Upper lobe of left lung (tissue), 4 donors: ENCODE measurements around the gene SETD2.

Experiments
- EP300 ChIP-seq, 4 donors: sonication (generic); formaldehyde crosslinking; IDR thresholded peaks; one replicate each; pipeline ENCODE4 v1.5.1; 2017; ENCODE audit warnings: antibody characterized with exemption in 4 of 4, control low read depth in 2 of 4
- POLR2A ChIP-seq, 4 donors: fragments of 450-650 bp; IDR thresholded peaks; one replicate each; pipeline ENCODE4 v1.5.1; 2016 to 2017; ENCODE audit warnings: antibody characterized with exemption in 4 of 4, mild to moderate bottlenecking in 2 of 4
- POLR2AphosphoS5 ChIP-seq, 2 donors: sonication (generic); formaldehyde crosslinking; IDR thresholded peaks; one replicate each; pipeline ENCODE4 v1.5.1; 2017; ENCODE audit warnings: antibody characterized with exemption in 2 of 2
- TF ChIP-seq, protein P1 (sequence below), 6 experiments: fragments of 450-650 bp in 4 of 6; fragments of 200-600 bp in 2 of 6; sonication (generic) in 2 of 6; IDR thresholded peaks; one replicate each; pipeline ENCODE4 v1.5.1; 2016 to 2019; ENCODE audit warnings: antibody characterized with exemption in 6 of 6

DNA sequence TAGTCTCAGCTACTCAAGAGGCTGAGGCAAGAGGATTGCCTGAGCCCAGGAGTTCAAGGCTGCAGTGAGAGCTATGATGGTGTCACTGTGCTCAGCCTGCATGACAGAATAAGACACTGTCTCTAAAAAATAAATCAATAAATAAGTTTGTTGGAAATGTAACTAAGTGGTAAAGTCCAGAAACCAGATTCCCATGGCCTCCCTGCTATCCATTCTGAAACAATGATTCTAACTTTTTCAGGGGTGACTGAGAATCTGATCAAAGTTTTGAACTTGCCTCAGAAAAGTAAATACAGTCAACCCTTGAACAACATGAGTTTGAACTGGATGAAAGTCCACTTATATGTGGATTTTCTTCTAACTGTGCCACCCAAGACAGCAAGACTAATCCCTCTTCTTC lies 98.2 kb downstream of the SETD2 start:
- TF ChIP-seq, protein P1, sequence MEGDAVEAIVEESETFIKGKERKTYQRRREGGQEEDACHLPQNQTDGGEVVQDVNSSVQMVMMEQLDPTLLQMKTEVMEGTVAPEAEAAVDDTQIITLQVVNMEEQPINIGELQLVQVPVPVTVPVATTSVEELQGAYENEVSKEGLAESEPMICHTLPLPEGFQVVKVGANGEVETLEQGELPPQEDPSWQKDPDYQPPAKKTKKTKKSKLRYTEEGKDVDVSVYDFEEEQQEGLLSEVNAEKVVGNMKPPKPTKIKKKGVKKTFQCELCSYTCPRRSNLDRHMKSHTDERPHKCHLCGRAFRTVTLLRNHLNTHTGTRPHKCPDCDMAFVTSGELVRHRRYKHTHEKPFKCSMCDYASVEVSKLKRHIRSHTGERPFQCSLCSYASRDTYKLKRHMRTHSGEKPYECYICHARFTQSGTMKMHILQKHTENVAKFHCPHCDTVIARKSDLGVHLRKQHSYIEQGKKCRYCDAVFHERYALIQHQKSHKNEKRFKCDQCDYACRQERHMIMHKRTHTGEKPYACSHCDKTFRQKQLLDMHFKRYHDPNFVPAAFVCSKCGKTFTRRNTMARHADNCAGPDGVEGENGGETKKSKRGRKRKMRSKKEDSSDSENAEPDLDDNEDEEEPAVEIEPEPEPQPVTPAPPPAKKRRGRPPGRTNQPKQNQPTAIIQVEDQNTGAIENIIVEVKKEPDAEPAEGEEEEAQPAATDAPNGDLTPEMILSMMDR (IDR thresholded peaks at IDR 0.05), result no peak
- TF ChIP-seq POLR2AphosphoS5 (IDR thresholded peaks at IDR 0.05) (no peak), POLR2A (IDR thresholded peaks at IDR 0.05) (no peak), EP300 (IDR thresholded peaks at IDR 0.05) (no peak)
